Cardiac septum (tissue), 1 donor: ENCODE results near the gene THG1L. TPM values are rescaled to one million over a fixed set of nuclear protein-coding genes. Genes with fewer than 3 reads are reported as not detected.
"Not testable (repeated sequence)": the region's sequence is repeated elsewhere in the genome, so short reads cannot be mapped to it uniquely, and the experiment has no call there.

Experiments used
- DNase-seq: peaks from one replicate; pipeline ENCODE4 v3.0.0-alpha.2; 2020; ENCODE audit warnings: low spot score
- intact Hi-C: fragments of 100-400 bp; cut with DNase I; formaldehyde crosslinking; loops from one replicate; pipeline ENCODE4 v1.14.0; 2022
- long read RNA-seq: library from polyadenylated mRNA; unstranded; transcript quantifications from one replicate; pipeline ENCODE4 v2.0.0, GENCODE V29; 2021
- total RNA-seq: library from RNA; stranded (reverse); fragmentation: NEBNext Ultra II Directional; extraction: Animal tissue kit (Norgen Biotek cat#: 25700); gene quantifications from one replicate; pipeline ENCODE4 v1.2.1, GENCODE V29; 2021
- donor health status: DM: no; HTN: no; CAD: no.

The THG1L gene
- 6.2 TPM for total RNA-seq
- long read RNA-seq, transcript THG1L-201 (6 exons, 3,107 nt) = major isoform, 6 of 6 reads
- long read RNA-seq, partial matches to known transcripts = 0 of 6 reads
- long read RNA-seq, other reads (novel, unspliced or antisense) = 0 of 6 reads

- intact Hi-C loops = loop anchor here (10.0 kb wide), 1 partner anchor 587 kb away; the partner anchor contains the start of gene MED7
Measured at GRCh38 chr5:157731272-157732129, at the start of gene THG1L. Gene THG1L, plus strand, starts transcription at chr5:157731420. Its CDS starts 21 bp downstream, at chr5:157731441.

GRCh38 chr5:157682257-157682656, 49.0 kb upstream of the THG1L start:
- no peak for DNase-seq
- intact Hi-C loops = no loop called here

More at GRCh38 chr5:157731272-157732129, at the start of gene THG1L:
- DNase-seq = peak; percentile 98

- DNase-seq, intact Hi-C loops: not testable (repeated sequence)
Measured at GRCh38 chr5:157686276-157687197, 44.7 kb upstream of the THG1L start.

GRCh38 chr5:157687198-157687554, 44.0 kb upstream of the THG1L start:
- DNase-seq = no peak
- intact Hi-C loops = no loop called here

GRCh38 chr5:157689942-157690689, 41.1 kb upstream of the THG1L start:
- no peak for DNase-seq
- intact Hi-C loops = no loop called here

- intact Hi-C loops = no loop called here
Measured at GRCh38 chr5:157690690-157691433, 40.4 kb upstream of the THG1L start.

GRCh38 chr5:157693816-157694215, 37.4 kb upstream of the THG1L start:
- DNase-seq, intact Hi-C loops: not testable (repeated sequence)

More at GRCh38 chr5:157690690-157691433, 40.4 kb upstream of the THG1L start:
- no peak for DNase-seq

GRCh38 chr5:157696154-157696553, 35.1 kb upstream of the THG1L start:
- intact Hi-C loops, DNase-seq: not testable (repeated sequence)

- intact Hi-C loops, DNase-seq: not testable (repeated sequence)
Measured at GRCh38 chr5:157698674-157699073, 32.5 kb upstream of the THG1L start.

GRCh38 chr5:157703736-157704135, 27.5 kb upstream of the THG1L start:
- intact Hi-C loops = no loop called here
- no peak for DNase-seq

GRCh38 chr5:157708866-157709265, 22.4 kb upstream of the THG1L start:
- no peak for DNase-seq
- intact Hi-C loops = no loop called here

- no peak for DNase-seq
- intact Hi-C loops = no loop called here
Measured at GRCh38 chr5:157709346-157709745, 21.9 kb upstream of the THG1L start.

GRCh38 chr5:157710431-157710830, 20.8 kb upstream of the THG1L start:
- DNase-seq = no peak
- intact Hi-C loops = loop anchor here (10.0 kb wide), 1 partner anchor 126 kb away; no protein-coding TSS in a partner anchor

- no peak for DNase-seq
- intact Hi-C loops = loop anchor here (10.0 kb wide), 1 partner anchor 126 kb away; no protein-coding TSS in a partner anchor
Measured at GRCh38 chr5:157710882-157711281, 20.3 kb upstream of the THG1L start.

- intact Hi-C loops = loop anchor here (10.0 kb wide), 1 partner anchor 129 kb away; no protein-coding TSS in a partner anchor
- DNase-seq = no peak
Measured at GRCh38 chr5:157713830-157714595, 17.2 kb upstream of the THG1L start.

- no peak for DNase-seq
- intact Hi-C loops = loop anchor here (10.0 kb wide), 1 partner anchor 130 kb away; no protein-coding TSS in a partner anchor
Measured at GRCh38 chr5:157714596-157714864, 16.7 kb upstream of the THG1L start.

GRCh38 chr5:157718519-157718918, 12.7 kb upstream of the THG1L start:
- DNase-seq = no peak
- intact Hi-C loops = loop anchor here (2.0 to 10.0 kb wide), 2 partner anchors 134 to 390 kb away; no protein-coding TSS in a partner anchor

- intact Hi-C loops = loop anchor here (2.0 to 10.0 kb wide), 2 partner anchors 134 to 390 kb away; no protein-coding TSS in a partner anchor
- no peak for DNase-seq
Measured at GRCh38 chr5:157719245-157719644, 12.0 kb upstream of the THG1L start.
